ENCODE results near the gene AIF1L. TPM values are rescaled to one million over a fixed set of nuclear protein-coding genes. Genes with fewer than 3 reads are reported as not detected.

Gene AIF1L
- total and polyA plus RNA-seq, 2 of the 13 experiments (the other 11 are each of a cell fraction or from before 2014, with no cell fraction given), result 12.4 to 36.5 TPM

GRCh38 chr9:131078427-131079366 is 17.6 kb upstream of the AIF1L start (continued):
- no peak for TF ChIP-seq HNRNPLL (IDR thresholded peaks at IDR 0.05; ENCODE audit: low read depth, low read length, poor library complexity, severe bottlenecking)
- no peak for TF ChIP-seq FOXA3 (CRISPR knock-in tag; IDR thresholded peaks at IDR 0.05)
- no peak for TF ChIP-seq STAT5B (CRISPR knock-in tag; IDR thresholded peaks at IDR 0.05)
- peak; percentile 19; the same call in 1 of the 2 replicates for TF ChIP-seq KDM5B (CRISPR knock-in tag; IDR thresholded peaks at IDR 0.05; ENCODE audit: borderline replicate concordance)
- peak; percentile 27; the same call in 1 of the 2 replicates for TF ChIP-seq ZNF350 (CRISPR knock-in tag; IDR thresholded peaks at IDR 0.05; ENCODE audit: borderline replicate concordance, low read depth)
- no peak for TF ChIP-seq RAD51 (IDR thresholded peaks at IDR 0.05; ENCODE audit: borderline replicate concordance)
- TF ChIP-seq REL (CRISPR knock-in tag; conservative IDR thresholded peaks at IDR 0.05), result no peak
- no peak for TF ChIP-seq MED8 (CRISPR knock-in tag; IDR thresholded peaks at IDR 0.05; ENCODE audit: insufficient replicate concordance)
- TF ChIP-seq ATF3 (CRISPR knock-in tag; IDR thresholded peaks at IDR 0.05), result 0 out of 2 replicates have a peak, but pooled peaks have one; percentile 25
- no peak for TF ChIP-seq ZNF883 (CRISPR knock-in tag; IDR thresholded peaks at IDR 0.05; ENCODE audit: not compliant biosample characterization)
- TF ChIP-seq RFXAP (CRISPR knock-in tag; IDR thresholded peaks at IDR 0.05; ENCODE audit: borderline replicate concordance), result peak; percentile 32; the same call in 1 of the 2 replicates
- TF ChIP-seq HMG20A (CRISPR knock-in tag; IDR thresholded peaks at IDR 0.05; ENCODE audit: borderline replicate concordance), result no peak
- TF ChIP-seq ATF4 (CRISPR knock-in tag; IDR thresholded peaks at IDR 0.05), result peak in 1 of 2 experiments; percentile 94; a peak in 2 of 4 replicates
- TF ChIP-seq FOXJ3 (CRISPR knock-in tag; IDR thresholded peaks at IDR 0.05; ENCODE audit: borderline replicate concordance), result no peak
- TF ChIP-seq HNF4G (IDR thresholded peaks at IDR 0.05; ENCODE audit: borderline replicate concordance, low read depth, low read length), result 0 out of 2 replicates have a peak, but pooled peaks have one; percentile 13
- no peak for TF ChIP-seq HNF4G (CRISPR knock-in tag; IDR thresholded peaks at IDR 0.05; ENCODE audit: borderline replicate concordance, low read depth)
- no peak for TF ChIP-seq ADNP (CRISPR knock-in tag; IDR thresholded peaks at IDR 0.05)
- TF ChIP-seq RBFOX2 (IDR thresholded peaks at IDR 0.05; ENCODE audit: low read depth, low read length), result no peak
- no peak for TF ChIP-seq ZNF101 (CRISPR knock-in tag; IDR thresholded peaks at IDR 0.05; ENCODE audit: borderline replicate concordance, low read depth)
- peak; percentile 40; the same call in 1 of the 2 replicates for TF ChIP-seq THAP9 (CRISPR knock-in tag; IDR thresholded peaks at IDR 0.05; ENCODE audit: borderline replicate concordance)
- no peak for TF ChIP-seq FOXP1 (IDR thresholded peaks at IDR 0.05)
- TF ChIP-seq FOXP1 (CRISPR knock-in tag; IDR thresholded peaks at IDR 0.05), result no peak
- TF ChIP-seq ZNF839 (CRISPR knock-in tag; IDR thresholded peaks at IDR 0.05; ENCODE audit: borderline replicate concordance), result peak; percentile 80; the same call in 1 of the 2 replicates
